Stimulated activated CD8-positive, alpha-beta memory T cell treated with anti-CD3 and anti-CD28 coated beads, Interleukin-4, amount 100 ng/mL, for 1 hour (primary cell): ENCODE measurements around the gene ONECUT3.

ENCODE experiments used
- DNase-seq, 2 donors: peaks; one replicate each; pipeline ENCODE4 v3.0.0-alpha.2; 2020; ENCODE audit warnings: low read depth in 2 of 2, low spot score in 1 of 2

ONECUT3 gene

DNA sequence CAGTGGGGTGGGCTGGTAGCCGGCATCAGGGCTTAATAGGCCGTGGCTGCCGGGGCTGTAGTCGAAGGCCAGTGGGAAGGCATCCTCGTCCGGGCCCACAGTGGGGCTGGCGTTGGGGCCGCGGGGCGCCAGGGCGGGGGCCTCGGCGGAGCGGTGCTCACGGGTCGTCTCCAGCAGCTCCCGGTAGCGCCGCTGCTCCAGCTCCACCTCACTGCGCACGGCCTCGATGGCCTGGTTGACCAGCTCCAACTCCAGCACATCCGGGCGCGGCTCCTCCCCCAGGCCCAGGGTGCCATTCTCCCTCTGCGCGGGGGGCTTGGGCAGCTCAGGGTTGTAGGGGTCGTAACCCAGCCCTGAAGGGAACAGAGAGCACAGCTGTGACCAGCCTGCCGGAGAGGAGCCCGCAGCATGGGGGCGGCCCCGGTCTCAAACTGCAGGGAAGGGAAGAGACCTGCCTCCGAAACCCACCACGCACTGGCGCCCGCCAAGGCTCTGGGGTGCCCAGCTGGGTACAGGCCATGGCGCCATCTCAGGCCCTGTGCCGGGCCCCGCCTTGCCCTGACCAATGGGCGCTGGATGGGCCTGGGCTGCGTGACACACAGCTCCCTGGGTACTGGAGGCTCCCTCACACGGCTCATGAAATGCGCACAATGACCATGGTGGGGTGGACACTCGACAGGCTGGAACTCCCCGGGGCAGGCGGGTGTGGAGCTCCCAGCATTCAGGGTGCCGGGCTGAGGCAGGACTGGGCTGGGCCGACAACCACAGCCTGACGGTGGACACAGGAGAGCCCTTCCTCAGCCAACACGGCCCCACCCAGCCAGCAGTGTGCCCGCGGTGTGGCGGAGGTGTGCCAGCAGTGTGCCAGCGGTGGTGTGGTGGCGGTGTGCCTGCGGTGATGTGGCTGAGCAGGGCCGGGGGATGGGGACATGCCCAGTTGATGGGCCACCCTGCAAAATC is 75.3 kb downstream of the ONECUT3 start:
- no peak for DNase-seq

DNA sequence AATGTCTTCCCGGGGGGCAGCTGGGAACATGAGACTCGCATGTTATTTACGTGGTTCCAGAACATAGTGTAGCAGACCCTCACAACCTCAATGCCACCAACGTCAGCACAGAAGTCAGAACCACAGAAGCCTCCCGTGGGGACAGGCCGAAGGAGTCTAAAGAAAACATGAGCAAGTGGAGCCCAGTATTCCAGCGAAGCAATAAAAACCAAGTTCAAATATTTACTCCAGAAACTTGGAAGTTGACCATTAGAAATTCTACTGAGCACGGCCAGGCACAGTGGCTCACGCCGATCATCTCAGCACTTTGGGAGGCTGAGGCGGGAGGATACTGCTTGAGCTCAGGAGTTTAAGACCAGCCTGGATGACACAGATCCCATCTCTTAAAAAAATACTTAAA is 76.7 kb downstream of the ONECUT3 start:
- no peak for DNase-seq

DNA sequence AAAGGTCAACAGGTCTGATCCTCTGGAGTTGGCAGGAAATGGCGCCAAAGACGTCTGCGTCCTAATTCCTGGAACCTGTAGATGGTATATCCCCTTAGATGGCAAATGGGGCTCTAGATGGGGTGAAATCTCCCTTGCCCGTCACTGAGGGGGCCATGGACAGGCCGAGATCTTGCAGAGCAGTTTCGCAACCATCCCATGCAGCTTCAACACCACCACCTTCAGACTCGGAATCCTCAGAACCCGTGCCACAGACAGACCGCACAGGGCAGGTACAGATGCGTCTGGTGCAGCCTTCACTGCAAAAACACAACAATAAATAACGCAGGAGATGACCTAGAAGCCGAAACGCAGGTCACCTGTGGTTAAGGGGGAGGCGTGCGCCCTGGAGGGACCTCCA is 77.3 kb downstream of the ONECUT3 start:
- DNase-seq, result no peak
